Bronchial epithelial cell (primary cell): Measurements from ENCODE around the gene RETREG2. TPM values are rescaled to one million over a fixed set of nuclear protein-coding genes. Genes with fewer than 3 reads are reported as not detected.
"Not testable (repeated sequence)": the region's sequence is repeated elsewhere in the genome, so short reads cannot be mapped to it uniquely, and the experiment has no call there.

Source experiments
- DNase-seq: peaks from one replicate; pipeline ENCODE4 v3.0.0-alpha.2; 2010; ENCODE audit warnings: low read depth
- FAIRE-seq: peaks from 2 replicates; lab custom pipeline; 2011; peaks lifted over from hg19 to GRCh38; lab: Jason Lieb, UNC
- H3K27me3 ChIP-seq: 2 replicates; pipeline ENCODE4 v1.5.1; 2011; ENCODE audit warnings: low read length; ENCODE audit not compliant: control insufficient read depth, insufficient read depth
- H3K36me3 ChIP-seq: 2 replicates; pipeline ENCODE4 v1.5.1; 2011; ENCODE audit warnings: low read length; ENCODE audit not compliant: control insufficient read depth, insufficient read depth
- H3K4me3 ChIP-seq: 2 replicates; pipeline ENCODE4 v1.5.1; 2011; ENCODE audit warnings: mild to moderate bottlenecking, low read depth, low read length, control low read depth
- total RNA-seq: library from RNA; depleted of rRNA; stranded (reverse); fragments of >200 nt; gene quantifications from 2 replicates; pipeline ENCODE4 v1.2.1, GENCODE V29; 2014
- TF ChIP-seq, protein P1 (sequence below): IDR thresholded peaks from 2 replicates; pipeline ENCODE4 v1.5.1; 2011; ENCODE audit warnings: mild to moderate bottlenecking, moderate library complexity, low read length, control low read depth, inconsistent platforms; ENCODE audit not compliant: insufficient read depth, severe bottlenecking

The RETREG2 gene
- total RNA-seq, 1 donor from 2014 or later = 110 TPM

DNA sequence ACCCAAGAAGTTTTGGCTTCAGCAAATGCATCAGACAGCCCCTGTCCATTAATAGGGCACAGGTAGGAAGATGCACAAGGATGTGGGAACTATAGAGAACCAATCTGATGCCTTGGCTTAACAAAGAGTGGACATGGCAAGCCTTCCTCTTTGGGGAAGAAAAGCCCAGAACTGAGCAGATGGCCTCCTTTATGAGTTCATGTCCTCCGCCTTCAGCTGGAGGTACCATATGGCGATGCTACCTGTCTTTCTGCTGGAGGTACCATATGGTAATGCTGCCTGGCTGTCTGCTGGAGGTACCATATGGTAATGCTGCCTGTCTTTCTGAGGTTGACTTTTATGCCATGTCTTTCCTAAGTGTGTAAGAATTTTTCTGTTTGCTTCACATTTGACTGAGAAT is 6.0 kb downstream of the RETREG2 start:
- H3K36me3 ChIP-seq = peaks cover 30% of the 10 kb centered on the region
- H3K27me3 ChIP-seq = no peaks in the 10 kb centered on the region
- TF ChIP-seq, protein P1, sequence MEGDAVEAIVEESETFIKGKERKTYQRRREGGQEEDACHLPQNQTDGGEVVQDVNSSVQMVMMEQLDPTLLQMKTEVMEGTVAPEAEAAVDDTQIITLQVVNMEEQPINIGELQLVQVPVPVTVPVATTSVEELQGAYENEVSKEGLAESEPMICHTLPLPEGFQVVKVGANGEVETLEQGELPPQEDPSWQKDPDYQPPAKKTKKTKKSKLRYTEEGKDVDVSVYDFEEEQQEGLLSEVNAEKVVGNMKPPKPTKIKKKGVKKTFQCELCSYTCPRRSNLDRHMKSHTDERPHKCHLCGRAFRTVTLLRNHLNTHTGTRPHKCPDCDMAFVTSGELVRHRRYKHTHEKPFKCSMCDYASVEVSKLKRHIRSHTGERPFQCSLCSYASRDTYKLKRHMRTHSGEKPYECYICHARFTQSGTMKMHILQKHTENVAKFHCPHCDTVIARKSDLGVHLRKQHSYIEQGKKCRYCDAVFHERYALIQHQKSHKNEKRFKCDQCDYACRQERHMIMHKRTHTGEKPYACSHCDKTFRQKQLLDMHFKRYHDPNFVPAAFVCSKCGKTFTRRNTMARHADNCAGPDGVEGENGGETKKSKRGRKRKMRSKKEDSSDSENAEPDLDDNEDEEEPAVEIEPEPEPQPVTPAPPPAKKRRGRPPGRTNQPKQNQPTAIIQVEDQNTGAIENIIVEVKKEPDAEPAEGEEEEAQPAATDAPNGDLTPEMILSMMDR = no peak
- H3K4me3 ChIP-seq = no peak overlapping the region
- no peak for DNase-seq
- no peak for FAIRE-seq

DNA sequence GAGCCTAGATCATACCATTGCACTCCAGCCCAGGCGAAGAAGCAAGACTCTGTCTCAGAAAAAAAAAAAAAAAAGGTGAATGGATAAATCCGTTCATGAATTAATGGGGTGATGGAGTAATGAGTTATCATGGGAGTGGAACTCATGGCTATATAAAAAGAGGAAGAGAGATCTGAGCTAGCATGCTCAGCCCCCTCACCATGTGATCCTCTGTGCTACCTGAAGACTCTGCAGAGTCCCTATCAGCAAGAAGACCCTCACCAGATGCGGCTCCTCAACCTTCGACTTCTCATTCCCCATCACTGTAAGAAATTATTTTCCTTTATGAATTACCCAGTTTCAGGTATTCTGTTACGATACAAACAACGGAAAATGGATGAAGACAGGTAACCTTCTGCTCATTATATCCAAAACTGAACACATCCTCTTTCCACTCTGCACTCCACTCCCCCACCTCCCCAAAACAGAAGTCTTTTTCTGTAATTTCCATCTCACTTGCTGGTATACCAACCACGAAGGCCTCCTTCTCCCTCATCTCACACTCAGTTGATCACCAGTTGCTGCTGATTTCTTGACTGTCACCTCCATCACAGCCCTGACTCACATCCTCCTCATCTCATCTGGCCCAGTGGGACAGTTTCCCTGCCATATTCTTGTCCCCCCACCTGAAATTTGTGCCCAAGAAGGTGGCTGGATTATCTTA is 8.8 kb downstream of the RETREG2 start:
- H3K36me3 ChIP-seq = peaks cover 16% of the 10 kb centered on the region
- FAIRE-seq (no peak), DNase-seq (no peak)
- H3K27me3 ChIP-seq = no peaks in the 10 kb centered on the region
- H3K4me3 ChIP-seq = no peak overlapping the region
- TF ChIP-seq, protein P1 = no peak

DNA sequence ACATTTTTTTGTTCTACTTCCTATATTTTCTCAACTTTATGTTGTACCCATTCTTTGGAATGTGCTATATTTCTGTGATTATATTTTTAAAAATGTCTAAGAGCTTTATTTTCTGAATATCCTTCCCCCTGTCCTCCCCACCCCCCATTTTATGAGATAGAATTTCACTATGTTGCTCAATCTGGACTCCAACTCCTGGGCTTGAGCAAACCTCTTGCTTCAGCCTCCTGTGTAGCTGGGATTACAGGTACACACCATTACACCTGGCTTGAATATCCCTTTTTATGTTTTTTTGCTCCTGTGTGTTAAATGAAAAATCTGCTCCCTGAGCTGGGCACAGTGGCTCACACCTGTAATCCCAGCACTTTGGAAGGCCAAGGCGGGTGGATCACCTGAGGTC is 19.3 kb downstream of the RETREG2 start:
- Histone ChIP-seq H3K4me3 (no peak overlapping the region), H3K36me3 (no peaks in the 10 kb centered on the region), H3K27me3 (no peaks in the 10 kb centered on the region)
- no peak for FAIRE-seq
- DNase-seq = no peak
- TF ChIP-seq, protein P1 = no peak

DNA sequence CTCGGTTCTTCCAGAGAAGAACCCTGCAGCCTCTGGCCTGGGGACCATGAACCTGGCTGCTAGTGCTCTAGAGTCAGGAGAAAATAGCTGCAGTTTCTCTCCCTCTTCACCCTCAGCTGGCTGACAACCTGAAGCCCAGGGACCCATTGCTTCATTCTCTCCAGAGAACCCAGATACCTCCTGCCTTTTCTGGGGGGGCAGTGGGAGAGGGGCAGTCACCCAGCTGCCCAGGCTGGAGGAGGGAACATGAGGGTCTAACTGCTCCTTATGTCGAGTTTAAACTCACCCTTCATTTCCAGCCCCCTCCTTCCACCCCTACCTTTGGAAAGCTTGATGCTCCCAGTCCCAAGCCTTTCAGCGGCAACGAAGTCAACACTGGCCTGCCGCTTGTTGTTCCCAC is 20.9 kb downstream of the RETREG2 start:
- H3K4me3 ChIP-seq = no peak overlapping the region
- TF ChIP-seq, protein P1 = no peak
- DNase-seq (no peak), FAIRE-seq (no peak)
- H3K36me3 ChIP-seq = no peaks in the 10 kb centered on the region
- H3K27me3 ChIP-seq = no peaks in the 10 kb centered on the region

DNA sequence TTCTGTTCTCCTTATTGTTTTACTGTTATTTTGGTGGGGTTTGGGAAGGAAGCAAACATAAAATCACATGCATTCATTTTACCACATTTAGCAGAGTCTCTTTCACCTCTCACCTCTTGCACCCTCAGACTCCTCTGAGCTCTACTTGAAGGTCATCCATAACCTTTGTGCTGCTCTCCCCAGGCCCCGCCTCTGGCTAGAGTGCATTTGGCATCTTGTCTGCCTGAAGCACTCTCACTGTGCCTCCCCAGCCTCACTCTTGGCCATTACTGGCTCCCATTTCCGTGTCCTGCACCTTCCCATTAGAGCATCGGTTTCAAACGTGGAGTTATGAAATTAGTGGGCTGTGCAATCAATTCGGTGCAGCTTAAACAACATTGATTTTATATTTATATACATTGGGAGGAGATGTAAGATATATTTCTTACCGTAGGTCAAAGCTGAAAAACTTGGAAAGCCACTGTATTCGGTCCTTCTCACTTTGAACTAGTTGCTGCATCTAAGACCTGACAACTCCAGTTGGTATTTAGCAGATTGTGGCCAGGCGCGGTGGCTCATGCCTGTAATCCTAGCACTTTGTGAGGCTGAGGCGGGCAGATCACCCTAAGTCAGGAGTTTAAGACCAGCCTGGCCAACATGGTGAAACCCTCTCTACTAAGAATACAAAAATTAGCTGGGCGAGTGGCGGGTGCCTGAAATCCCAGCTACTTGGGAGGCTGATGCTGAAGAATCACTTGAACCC is 21.6 kb downstream of the RETREG2 start:
- FAIRE-seq (no peak), DNase-seq (no peak)
- TF ChIP-seq, protein P1 = no peak
- Histone ChIP-seq H3K4me3 (no peak overlapping the region), H3K27me3 (no peaks in the 10 kb centered on the region), H3K36me3 (no peaks in the 10 kb centered on the region)

DNA sequence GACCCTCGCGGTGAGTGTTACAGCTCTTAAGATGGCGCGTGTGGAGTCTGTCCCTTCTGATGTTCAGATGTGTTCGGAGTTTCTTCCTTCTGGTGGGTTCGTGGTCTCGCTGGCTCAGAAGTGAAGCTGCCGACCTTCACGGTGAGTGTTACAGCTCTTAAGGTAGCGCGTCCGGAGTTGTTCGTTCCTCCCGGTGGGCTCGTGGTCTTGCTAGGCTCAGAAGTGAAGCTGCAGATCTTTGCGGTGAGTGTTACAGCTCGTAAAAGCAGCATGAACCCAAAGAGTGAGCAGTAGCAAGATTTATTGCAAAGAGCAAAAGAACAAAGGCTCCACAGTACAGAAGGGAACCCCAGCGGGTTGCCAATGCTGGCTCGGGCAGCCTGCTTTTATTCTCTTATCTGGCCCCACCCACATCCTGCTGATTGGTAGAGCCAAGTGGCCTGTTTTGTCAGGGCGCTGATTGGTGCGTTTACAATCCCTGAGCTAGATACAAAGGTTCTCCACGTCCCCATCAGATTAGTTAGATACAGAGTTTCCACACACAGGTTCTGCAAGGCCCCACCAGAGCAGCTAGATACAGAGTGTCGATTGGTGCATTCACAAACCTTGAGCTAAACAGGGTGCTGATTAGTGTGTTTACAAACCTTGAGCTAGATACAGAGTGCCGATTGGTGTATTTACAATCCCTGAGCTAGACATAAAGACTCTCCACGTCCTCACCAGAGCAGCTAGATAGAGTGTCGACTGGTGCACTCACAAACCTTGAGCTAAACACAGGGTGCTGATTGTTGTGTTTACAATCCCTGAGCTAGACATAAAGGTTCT is 22.6 kb downstream of the RETREG2 start:
- H3K4me3 ChIP-seq, FAIRE-seq, H3K27me3 ChIP-seq, H3K36me3 ChIP-seq, DNase-seq: not testable (repeated sequence)

DNA sequence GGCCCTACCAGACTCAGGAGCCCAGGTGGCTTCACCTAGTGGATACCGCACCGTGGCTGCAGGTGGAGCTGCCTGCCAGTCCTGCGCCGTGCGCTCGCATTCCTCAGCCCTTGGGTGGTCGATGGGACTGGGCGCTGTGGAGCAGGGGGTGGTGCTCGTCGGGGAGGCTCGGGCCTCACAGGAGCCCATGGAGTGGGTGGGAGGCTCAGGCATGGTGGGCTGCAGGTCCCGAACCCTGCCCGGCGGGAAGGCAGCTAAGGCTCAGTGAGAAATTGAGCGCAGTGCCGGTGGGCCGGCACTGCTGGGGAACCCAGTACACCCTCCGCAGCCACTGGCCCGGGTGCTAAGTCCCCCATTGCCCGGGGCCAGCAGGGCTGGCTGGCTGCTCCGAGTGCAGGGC is 23.3 kb downstream of the RETREG2 start:
- not testable (repeated sequence) for H3K27me3 ChIP-seq, H3K4me3 ChIP-seq, FAIRE-seq, DNase-seq, H3K36me3 ChIP-seq
